ENCODE data around the gene RAB3C.

DNA sequence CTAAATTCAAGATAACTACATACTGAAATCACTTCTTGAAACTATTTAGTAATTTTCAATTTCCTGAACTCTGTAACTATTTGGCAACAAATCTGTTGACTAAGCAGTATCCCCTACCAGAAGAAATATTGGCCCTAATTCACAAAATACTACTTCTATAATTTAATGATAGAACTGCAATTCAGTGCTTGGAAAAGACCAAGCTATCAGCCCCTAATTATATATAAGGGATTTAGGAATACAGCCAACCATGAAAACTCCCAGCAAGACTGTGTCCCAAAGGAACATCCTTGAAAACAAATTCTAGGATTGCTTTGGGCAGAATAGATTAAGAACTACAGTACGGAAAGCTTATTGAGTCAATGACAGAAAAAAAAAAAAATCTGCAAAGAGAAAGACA is 169.2 kb downstream of the RAB3C start:
- TF ChIP-seq, protein P1, sequence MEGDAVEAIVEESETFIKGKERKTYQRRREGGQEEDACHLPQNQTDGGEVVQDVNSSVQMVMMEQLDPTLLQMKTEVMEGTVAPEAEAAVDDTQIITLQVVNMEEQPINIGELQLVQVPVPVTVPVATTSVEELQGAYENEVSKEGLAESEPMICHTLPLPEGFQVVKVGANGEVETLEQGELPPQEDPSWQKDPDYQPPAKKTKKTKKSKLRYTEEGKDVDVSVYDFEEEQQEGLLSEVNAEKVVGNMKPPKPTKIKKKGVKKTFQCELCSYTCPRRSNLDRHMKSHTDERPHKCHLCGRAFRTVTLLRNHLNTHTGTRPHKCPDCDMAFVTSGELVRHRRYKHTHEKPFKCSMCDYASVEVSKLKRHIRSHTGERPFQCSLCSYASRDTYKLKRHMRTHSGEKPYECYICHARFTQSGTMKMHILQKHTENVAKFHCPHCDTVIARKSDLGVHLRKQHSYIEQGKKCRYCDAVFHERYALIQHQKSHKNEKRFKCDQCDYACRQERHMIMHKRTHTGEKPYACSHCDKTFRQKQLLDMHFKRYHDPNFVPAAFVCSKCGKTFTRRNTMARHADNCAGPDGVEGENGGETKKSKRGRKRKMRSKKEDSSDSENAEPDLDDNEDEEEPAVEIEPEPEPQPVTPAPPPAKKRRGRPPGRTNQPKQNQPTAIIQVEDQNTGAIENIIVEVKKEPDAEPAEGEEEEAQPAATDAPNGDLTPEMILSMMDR (IDR thresholded peaks at IDR 0.05), result no peak
- TF ChIP-seq POLR2A (IDR thresholded peaks at IDR 0.05), result no peak

Measured in Peyer's patch (tissue), 4 donors.